Measurements from ENCODE around the gene ZBTB47.
A peak's percentile ranks its signal among the peaks of the same experiment; 100 is the strongest.

ZBTB47 gene

DNA sequence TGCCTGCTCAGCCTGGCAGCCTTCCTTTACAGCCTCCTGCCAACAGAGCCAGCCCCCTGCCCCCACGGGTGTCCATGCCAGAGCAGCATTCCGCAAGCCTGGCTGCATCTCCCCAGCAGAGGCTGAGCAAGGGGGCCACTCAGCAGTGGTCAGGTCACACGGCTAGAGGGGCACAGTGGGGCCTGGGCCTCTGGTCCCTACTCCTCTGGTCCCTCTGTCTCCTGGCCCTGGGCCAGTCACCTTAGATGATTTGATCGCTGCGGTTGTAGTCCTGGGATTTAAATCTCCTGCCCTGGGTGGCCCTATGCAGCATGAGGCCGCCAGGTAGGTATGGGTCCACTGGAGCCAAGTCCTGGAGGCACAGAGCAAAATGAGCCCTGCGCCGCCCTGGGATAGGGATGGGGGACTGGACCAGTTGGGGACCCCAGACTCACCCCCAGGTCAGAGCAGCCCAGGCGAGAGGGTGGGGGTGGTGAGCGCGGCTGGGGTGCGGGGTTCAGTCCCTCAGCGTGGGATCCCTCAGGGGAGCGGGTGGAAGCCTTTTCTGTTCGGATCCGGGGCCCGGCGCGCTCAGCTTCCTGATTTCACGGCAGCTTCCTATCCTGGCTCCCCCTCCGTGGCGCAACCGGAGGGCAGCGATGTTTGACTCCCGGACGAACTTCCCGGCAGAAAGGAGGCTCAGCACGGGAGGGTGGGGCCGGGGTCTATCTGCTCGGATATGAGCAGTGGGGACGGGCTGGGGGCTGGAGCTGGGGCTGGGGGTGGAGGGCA is at the start of gene ZBTB47:
TSS of gene ZBTB47 (plus strand) at position 138 of the 771 bp plus-strand sequence. CDS start 4,659 bp downstream, outside the sequence.
- no peak for DNase-seq

GRCh38 chr3:42605546-42606173 is 47.8 kb upstream of the ZBTB47 start:
- DNase-seq: no peak

- peak; percentile 0 for DNase-seq
Observed at GRCh38 chr3:42608581-42608980, 44.9 kb upstream of the ZBTB47 start.

- DNase-seq: no peak
Observed at GRCh38 chr3:42610976-42611375, 42.5 kb upstream of the ZBTB47 start.

GRCh38 chr3:42612217-42612616 is 41.3 kb upstream of the ZBTB47 start:
- no peak for DNase-seq

DNA sequence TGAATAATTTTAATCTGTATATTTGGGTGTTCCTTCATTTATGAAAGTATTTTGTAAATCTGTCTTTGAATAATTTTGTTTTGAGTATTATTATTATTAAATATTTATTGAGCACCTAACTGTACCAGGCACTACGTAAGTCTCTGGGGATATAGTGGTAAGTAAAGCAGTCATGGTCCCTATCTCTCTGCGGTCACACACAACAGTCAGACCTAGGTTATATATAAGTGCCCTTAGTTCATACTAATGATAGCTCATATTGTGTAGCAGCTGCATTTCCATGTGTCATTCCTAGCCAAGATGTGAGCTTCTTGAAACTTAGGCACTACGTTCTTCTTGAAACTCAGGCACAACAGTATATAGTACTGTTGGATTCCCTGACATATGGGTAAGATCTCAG is 40.6 kb upstream of the ZBTB47 start:
- no peak for DNase-seq

GRCh38 chr3:42613462-42613861 is 40.0 kb upstream of the ZBTB47 start:
- DNase-seq: no peak

DNA sequence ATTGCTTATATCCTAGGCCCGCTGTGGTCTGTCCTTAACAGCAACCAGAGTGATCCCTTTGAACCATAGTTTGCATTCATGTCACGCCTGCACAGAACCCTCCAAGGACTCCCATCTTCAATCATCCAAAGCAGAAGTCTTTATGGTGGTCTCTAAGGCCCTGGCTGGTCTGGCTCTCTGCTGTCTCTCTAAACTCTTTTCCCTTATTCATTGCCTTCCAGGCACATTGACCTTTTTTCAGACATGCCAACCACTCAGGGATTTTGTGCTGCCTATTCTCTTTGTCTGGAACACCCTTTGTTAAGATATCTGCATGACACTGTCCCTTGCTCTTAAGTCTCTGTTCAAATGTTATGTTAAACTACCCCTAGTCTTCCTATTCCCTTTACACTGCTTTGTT is 21.9 kb upstream of the ZBTB47 start:
- no peak for DNase-seq

- no peak for DNase-seq
Observed at GRCh38 chr3:42632146-42632545, 21.4 kb upstream of the ZBTB47 start.

DNA sequence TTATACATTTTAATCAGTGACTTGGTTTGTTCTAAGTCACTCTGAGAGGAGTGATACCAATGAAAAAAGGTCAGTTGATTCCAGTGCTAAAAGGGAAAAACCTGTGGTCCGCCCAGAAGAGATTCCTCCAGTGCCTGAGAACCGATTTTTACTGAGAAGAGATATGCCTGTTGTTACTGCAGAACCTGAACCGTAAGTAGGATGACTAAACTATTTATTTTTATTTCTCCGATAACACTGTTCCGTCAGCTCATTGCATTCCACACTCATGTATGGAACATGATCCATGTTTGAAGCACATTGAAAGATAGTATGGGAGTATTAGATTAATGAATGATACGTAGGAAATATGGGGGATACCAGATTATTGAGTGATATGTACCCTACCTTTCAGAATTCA is 20.0 kb upstream of the ZBTB47 start:
- DNase-seq: no peak

GRCh38 chr3:42635111-42635510 is 18.4 kb upstream of the ZBTB47 start:
- no peak for DNase-seq

DNA sequence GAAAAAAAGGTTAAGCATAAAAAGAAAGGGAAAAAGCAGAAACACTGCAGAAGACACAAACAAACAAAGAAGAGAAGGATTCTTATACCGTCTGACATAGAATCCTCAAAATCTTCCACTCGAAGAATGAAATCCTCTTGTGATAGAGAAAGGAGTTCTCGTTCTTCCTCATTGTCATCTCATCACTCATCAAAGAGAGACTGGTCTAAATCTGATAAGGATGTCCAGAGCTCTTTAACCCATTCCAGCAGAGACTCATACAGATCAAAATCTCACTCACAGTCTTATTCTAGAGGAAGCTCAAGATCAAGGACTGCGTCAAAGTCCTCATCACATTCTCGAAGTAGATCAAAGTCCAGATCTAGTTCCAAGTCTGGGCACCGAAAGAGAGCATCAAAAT is 16.5 kb upstream of the ZBTB47 start:
- no peak for DNase-seq

GRCh38 chr3:42638339-42638842 is 15.1 kb upstream of the ZBTB47 start:
- no peak for DNase-seq

DNA sequence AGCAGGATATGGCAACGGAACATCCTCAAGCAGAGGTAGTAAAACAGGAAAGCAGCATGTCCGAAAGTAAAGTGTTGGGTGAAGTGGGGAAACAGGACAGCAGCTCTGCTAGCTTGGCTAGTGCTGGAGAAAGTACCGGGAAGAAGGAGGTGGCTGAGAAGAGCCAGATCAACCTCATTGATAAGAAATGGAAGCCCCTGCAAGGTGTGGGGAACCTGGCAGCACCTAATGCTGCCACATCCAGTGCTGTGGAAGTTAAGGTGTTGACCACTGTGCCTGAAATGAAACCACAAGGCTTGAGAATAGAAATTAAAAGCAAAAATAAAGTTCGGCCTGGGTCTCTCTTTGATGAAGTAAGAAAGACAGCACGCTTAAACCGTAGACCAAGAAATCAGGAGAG is 14.3 kb upstream of the ZBTB47 start:
- no peak for DNase-seq

DNA sequence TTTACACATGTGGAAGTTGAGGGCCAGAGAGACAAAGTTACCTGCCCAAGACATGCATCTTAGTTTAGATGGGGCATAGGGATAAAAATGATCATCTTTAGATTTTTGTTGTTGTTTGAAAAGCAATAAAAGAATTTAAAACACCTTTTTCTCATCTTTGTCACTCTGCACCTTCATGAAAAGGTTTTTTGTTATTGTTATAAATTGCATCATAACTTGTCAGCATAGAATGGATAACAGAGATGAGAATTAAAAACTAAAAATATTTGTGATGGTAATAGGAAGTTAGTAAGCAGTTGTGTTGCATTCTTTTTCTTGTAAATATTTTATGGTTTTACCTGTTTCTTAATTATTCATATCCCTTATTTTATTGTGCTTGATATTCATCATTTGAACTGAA is 13.4 kb upstream of the ZBTB47 start:
- DNase-seq: no peak

- no peak for DNase-seq
Observed at GRCh38 chr3:42640771-42641370, 12.6 kb upstream of the ZBTB47 start.

- DNase-seq: no peak
Observed at GRCh38 chr3:42647821-42648459, 5.6 kb upstream of the ZBTB47 start.

DNA sequence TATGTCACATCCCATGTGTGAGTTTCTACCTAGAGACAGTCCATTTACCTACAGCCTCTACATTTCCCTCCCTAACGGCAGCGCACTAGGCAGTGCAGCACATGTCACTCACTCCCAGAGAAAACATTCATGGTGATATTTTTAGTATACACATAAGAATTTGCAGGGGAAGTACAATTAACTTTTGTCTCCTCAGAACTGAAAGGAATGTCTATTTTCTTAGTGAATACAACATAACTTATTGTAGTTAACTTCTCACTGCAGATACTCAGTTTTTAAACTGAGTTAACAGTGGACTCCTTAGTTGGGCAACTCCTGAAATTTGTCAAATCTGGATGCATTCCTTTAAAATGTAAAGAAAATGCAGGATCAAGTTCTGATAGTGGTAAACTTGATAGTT is 4.5 kb upstream of the ZBTB47 start:
- DNase-seq: no peak

GRCh38 chr3:42649783-42650182 is 3.7 kb upstream of the ZBTB47 start:
- no peak for DNase-seq

DNA sequence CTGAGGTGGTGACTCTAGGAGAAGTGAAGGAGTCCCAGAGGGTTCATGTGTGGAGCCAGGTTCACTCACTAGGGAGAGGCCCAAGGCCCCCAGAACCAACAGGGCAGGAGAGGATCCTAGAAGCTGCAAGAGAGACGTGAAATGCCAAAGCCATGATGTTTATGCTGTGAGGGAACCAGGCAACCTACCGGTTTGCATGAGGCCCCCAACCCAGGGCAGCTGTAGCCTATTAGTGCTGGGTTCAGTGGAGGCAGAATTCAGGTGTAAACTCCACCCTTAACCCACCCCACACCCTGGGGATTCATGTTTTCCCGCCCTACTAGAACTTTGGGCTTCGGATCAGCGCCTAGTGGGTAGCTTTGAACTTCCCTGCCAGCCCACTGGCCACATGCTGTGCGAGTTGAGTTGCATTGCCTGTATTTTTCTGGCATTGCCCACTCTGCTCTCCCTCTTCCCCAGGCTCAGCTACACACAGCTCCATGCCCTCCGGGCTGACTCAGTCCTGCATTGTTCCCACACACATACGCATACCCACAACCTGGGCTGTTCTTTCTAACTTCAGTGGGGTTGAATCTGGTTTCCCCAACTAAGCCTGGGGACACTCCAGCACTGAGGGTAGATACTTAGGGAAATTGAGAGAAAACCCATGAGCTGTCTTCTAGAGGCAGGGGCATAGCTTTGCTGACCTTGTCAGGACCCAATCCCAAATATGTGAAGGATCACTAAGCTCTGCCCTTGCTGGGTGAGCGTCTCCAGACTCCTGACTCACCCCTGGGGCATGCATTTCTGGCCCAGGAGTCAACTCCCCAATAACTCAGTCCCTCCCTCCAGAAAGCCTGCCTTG is 2.0 kb upstream of the ZBTB47 start:
- DNase-seq: no peak

GRCh38 chr3:42652251-42652610 is 1.3 kb upstream of the ZBTB47 start:
- peak; percentile 5 for DNase-seq

DNA sequence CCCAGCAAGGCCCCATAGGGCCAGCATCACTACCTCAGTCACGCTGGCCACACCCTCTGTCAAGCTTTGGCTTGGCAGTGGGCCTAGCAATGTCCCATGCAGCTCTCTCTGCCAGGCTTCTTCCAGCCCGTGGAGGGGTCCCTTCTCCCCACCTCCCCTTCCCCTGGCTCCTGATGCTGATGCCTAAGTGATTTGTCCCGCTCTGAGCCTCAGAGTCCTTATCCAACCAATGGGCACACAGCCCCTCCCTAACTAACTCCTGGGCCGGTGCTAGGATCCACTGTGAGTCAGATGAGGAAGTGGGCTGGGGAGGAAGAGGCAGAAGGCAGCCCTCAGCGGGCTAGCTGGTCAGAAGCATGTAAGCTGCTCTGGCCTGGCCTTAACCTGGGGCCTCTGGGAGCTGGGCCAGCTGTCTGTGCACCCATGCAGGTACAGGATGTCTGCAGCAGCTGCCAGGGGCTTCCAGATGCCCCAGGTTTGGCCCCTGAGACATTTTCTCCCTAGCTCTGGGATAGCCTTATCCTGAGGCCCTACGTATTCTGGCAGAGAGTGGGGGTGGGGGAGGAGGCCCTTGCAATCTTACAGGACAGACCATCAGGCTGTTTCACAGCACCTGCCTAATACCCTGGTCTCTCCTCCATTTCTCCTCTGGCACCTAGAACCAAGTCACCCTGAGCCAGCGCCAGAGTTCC is 740 bp upstream of the ZBTB47 start:
- DNase-seq: no peak

Data from DMS79 (cell line).